Measurements from ENCODE around the gene CIAO1.
A peak's percentile ranks its signal among the peaks of the same experiment; 100 is the strongest.
"Not testable (repeated sequence)": the region's sequence is repeated elsewhere in the genome, so short reads cannot be mapped to it uniquely, and the experiment has no call there.

The CIAO1 gene

GRCh38 chr2:96265840-96266679 is at the start of gene CIAO1, which contains the start of gene TMEM127:
Gene CIAO1, plus strand, starts transcription at chr2:96266225. Its CDS starts 126 bp downstream, at chr2:96266351.
Gene TMEM127, minus strand, starts transcription at chr2:96265997. Its CDS starts 616 bp downstream, at chr2:96265381.
- peak; percentile 89 to 95 for DNase-seq (ENCODE audit: low read depth in 2 of 2)

GRCh38 chr2:96218508-96219131 is 47.4 kb upstream of the CIAO1 start:
- no peak for DNase-seq (ENCODE audit: low read depth in 2 of 2)

- not testable (repeated sequence) for DNase-seq (ENCODE audit: low read depth in 2 of 2)
These were observed 46.1 kb upstream of the CIAO1 start for GRCh38 chr2:96219959-96220358.

- DNase-seq (ENCODE audit: low read depth in 2 of 2), result not testable (repeated sequence)
These were observed 44.9 kb upstream of the CIAO1 start for GRCh38 chr2:96221106-96221505.

- no peak for DNase-seq (ENCODE audit: low read depth in 2 of 2)
These were observed 41.0 kb upstream of the CIAO1 start for GRCh38 chr2:96225016-96225533.

DNA sequence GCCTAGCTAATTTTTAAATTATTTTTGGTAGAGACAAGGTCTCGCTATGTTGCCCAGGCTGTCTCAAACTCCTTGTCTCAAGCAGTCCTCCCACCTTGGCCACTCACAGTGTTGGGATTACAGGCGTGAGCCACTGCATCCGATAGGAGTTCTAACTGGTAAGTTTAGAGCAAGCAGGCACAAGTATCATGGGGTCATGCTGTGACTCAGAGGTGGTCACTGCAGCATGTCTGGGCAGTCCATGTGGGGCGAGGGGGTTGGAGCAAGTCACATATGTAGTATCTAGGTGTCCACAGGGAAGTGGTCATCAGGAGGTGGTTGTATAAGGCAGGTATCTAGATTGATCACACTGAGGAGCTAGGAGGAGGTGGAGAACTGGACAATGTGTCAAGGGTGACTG is 34.7 kb upstream of the CIAO1 start:
- no peak for DNase-seq (ENCODE audit: low read depth in 2 of 2)

DNA sequence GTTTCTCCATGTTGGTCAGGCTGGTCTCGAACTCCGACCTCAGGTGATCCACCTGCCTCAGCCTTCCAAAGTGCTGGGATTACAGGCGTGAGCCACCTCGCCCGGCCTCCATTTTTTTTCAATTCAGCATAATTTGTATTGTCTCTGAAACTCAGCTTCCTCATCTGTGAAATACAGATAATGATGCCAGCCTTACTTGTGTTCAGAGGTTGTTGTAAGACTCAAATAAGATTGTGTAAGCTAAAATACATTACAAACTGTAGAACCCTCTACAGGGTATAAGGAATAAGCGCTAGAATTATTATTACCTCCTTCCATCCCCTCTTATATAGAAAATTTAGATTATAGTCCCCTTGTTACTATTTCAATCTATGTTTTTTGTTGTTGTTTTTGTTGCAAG is 32.6 kb upstream of the CIAO1 start:
- no peak for DNase-seq (ENCODE audit: low read depth in 2 of 2)

DNA sequence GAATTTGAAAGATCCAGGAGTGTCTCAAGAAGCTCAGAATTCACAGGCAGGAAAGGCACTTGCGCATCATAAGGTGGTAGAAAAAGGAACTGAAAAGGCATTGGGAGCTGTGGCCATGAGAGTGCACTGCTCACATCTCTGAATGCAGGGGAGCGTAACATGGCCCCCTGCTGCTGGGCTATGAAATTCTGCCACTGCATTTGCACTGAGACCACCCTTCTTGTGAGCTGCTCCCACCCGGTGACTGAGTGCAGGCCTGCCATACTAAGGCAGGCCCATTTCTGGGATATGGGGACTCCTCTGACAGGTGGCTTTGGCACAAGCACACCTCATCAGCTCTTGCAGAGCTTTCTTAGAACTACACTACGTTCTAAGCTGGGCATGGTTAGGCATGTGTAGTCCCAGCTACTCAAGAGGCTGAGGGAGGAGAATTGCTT is 32.1 kb upstream of the CIAO1 start:
- no peak for DNase-seq (ENCODE audit: low read depth in 2 of 2)

GRCh38 chr2:96236882-96237281 is 29.1 kb upstream of the CIAO1 start:
- no peak for DNase-seq (ENCODE audit: low read depth in 2 of 2)

DNA sequence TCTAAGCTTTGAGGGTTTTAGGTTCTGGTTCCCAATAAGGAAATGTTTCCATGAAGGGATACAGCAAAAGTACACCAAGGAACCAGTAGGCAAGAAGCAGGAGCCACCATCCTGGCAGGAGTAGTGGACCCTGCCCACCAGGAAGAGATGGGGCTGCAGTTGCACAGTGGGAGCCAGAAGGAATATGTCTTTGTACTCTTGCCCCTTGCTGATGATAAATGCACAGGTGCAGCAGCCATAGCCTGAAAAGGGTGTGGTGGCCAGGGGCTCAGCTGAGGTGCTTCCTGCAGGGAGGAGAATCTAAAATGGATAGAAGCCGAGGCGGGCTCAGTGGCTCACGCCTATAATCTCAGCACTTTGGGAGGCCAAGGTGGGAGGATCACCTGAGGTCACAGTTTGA is 27.8 kb upstream of the CIAO1 start:
- DNase-seq (ENCODE audit: low read depth in 2 of 2), result no peak

DNA sequence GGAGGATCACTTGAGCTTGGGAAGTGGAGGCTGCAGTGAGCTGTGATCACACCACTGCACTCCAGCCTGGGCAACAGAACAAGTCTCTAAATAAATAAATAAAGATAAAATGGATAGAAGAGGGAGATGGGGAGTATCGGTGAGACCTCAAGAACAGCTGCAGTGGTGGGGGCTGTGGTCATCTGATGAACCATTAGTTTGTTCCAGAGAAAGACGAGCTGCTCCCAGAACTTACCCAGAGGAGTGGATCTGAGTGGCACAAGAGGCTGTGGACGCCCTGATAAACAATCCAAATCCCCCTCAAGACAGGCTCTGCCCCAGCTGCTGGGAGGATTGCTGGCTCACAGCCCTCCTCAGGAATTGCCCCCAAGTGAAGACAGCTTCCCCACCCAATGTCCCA is 26.9 kb upstream of the CIAO1 start:
- no peak for DNase-seq (ENCODE audit: low read depth in 2 of 2)

DNA sequence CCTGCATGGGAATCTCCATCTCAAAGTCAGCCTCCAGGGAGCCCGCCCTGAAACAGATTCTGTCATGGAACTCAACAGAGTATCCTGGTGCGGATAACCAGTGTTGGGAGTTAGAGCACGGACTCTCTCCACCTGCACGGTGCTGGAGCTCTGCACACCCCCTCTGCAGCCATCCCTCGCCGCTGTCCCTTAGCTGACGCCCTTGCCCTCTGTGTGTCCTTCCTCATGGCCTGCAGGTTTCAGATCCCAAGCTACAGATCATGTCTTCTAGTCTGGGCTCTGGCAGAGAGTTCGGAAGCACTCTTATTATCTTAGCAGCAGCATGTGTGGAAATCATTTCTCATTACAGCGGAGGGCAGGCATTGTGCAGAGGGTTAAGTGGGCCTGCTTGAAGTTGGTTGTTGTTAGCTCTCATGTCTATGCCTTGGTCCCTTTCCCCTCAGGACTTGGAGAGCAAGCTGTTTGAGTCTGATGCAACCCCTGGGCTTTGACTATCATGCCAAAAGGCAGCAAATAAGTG is 26.2 kb upstream of the CIAO1 start:
- DNase-seq (ENCODE audit: low read depth in 2 of 2), result no peak

DNA sequence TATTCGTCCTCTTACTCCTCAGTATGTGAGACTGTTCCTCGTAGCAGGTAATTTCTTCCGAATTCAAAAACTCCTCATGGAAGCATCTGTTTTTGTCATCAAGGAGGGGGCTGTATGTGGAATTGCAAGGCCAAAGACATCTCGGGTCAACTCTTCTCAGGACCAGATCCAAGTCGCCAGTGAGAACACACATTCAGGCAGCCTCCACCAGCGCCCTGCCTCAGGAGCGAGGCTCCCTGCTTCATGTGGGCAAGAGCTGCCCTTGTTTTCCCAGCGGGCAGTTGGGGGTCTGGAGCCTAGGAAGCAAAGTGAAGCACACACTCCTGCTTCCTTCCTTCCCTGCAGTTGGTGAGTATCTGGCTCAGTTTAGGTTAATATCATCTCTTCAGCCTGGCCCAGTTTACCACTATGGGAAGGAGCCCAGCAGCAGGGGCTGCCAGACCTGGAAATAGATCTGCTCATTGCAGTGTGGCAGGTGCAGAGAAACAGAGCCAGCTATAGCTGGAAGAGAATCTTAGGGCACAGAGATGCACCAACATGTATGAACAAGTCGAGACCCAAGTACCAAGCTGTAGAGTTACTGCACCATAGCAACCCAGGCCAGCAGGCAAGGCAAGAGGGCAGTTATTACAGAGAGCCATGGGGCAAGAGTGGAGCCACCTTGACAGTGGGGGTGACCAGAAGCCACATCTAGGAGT is 25.5 kb upstream of the CIAO1 start:
- DNase-seq (ENCODE audit: low read depth in 2 of 2), result no peak

GRCh38 chr2:96241227-96241626 is 24.8 kb upstream of the CIAO1 start:
- no peak for DNase-seq (ENCODE audit: low read depth in 2 of 2)

DNA sequence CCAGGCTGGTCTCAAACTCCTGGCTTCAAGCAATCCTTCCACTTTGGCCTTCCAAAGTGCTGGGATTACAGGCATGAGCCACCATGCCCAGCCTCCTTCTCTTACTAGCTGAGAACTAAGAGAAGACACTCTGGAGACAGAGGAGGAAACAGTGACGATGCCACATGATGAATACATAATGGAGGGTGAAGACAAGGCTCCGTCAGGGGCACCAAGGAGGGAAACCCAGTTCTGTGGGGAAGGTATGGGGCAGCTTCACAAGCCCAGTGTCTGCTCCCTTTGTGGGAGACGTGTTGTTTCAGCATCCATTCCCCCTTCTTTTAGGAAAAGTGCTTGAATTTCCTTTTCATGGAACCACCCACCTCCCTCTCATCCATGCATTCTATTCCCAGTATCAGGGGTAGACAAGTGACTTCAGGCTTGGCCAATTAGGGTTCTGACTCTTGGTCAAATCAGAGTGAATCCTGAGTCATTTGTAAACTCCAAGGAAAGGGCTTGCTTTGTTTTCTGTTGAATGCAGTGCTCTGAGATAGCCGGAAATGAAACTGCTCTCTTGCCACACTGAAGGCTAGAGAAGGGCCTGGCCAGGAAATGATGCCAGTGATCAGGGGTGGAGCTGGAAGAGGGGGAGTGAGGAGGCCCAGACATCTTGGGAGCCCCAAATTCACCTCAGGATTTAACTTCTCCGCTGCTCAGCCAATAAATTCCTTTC is 24.0 kb upstream of the CIAO1 start:
- no peak for DNase-seq (ENCODE audit: low read depth in 2 of 2)

DNA sequence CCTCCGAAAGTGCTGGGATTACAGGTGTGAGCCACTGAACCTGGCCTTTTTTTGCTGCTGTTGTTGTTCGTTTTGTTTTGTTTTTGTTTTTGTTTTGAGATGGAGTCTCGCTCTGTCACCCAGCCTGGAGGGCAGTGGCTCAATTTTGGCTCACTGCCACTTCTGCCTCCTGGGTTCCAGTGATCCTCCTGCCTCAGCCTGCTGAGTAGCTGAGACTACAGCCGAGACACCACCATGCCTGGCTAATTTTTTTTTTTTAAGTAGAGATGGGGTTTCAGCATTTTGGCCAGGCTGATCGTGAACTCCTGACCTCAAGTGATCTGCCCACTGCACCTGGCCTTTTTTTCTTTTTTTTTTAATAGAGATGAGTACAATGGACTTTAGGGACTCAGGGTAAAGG is 22.2 kb upstream of the CIAO1 start:
- DNase-seq (ENCODE audit: low read depth in 2 of 2), result no peak

DNA sequence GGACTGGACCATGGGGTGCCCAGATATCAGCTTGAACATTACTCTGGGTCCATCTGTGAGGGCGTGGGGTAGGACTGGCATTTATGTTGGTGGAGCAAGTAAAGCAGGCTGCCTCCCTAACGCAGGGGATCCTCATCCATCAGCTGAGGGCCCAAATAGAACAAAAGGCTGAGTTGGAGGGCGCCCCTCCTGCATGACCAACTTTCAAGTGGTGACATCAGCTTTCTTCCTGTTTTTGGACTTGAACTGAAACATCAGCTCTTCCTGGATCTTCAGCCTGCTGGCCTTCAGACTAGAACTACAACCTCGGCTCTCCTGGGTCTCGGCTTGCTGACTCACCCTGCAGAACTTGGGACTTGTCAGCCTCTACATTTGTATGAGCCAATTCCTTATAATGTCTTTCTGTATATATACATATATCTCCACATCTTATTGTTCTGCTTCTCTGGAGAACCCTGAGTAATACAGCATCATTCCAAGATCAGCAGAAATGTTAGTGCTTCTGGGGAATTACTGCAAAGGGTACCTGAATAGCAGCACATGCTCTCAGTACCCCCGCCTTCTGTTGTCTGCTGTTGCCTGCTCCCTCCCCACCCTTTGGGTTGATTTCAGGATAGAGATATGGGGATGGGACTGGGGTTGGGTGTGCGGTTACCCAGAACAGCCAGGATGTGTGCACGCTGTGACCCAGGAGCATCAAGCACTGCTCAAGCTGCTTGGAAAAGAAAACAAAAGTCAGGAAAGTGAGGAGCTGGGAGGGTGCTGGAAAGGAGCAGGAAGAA is 20.2 kb upstream of the CIAO1 start:
- DNase-seq (ENCODE audit: low read depth in 2 of 2), result no peak

DNA sequence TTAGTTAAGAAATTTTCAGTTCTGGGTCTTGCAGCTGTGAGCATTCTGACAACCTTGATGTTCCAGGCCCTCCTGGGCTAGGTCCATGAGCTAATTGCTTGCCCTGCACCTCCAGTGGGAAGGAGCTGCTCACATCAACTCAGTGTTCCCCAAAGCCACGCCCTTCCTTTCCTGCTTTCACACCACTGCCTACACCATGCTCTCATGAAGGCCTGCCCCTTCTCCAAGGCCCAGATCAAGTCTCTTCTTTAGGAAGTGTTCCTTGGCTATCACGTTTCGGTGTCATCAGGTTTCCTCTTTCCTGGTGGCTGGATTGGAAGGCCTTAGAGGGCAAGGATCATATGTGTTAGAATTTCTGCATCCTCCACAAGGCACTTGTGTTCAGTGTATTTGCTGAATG is 19.0 kb upstream of the CIAO1 start:
- no peak for DNase-seq (ENCODE audit: low read depth in 2 of 2)

DNA sequence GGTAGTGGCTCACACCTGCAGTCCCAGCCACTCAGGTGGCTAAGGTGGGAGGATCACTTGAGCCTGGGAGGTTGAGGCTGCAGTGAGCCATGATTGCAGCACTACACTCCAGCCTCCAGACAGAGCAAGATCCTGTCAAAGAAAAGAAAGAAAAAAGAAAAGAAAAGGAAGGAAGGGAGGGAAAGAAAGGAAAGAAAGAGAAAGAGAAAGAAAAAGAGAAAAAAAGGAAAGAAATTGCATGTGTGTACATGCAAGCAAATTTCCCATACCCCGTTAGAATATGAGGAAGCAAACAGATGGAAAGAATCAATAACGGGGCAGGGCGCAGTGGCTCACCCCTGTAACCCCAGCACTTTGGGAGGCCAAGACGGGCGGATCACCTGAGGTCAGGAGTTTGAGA is 18.1 kb upstream of the CIAO1 start:
- DNase-seq (ENCODE audit: low read depth in 2 of 2), result no peak

- no peak for DNase-seq (ENCODE audit: low read depth in 2 of 2)
These were observed 17.4 kb upstream of the CIAO1 start for GRCh38 chr2:96248624-96249023.

GRCh38 chr2:96249654-96250053 is 16.4 kb upstream of the CIAO1 start:
- DNase-seq (ENCODE audit: low read depth in 2 of 2), result no peak
